ENCODE data around the gene SLC35F3. TPM values are rescaled to one million over a fixed set of nuclear protein-coding genes. Genes with fewer than 3 reads are reported as not detected.

SLC35F3 gene
- total and polyA plus RNA-seq, 9 of the 15 experiments (the other 6 are each of a cell fraction or from before 2014, with no cell fraction given) = 0.04 to 0.07 (median 0.04) TPM; not detected in 6

DNA sequence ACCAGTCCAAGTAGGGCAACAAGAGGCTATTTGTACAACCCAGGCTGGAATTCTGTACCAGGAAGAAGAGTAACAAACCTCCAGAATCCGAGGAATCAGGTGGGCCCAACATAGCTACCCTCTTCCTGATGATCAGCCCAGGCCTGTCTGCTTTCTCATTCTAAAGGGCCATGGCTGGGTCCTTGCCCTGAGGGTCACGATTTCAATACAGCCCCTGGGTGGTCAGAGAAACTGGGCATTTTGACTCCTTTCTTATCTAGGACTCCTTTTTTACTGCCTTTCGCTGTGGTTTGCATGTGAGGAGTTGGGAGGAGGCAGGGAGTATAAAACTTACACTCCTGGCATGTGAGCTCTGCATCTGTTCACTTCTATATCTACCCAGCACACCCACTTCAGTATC is 303.9 kb downstream of the SLC35F3 start:
- WGBS (ENCODE audit: insufficient coverage, low coverage, missing lambda C conversion rate) = 0% methylated on average over 3 of the region's 3 CpGs
- H3K27ac ChIP-seq (ENCODE audit: extremely low read depth, low read depth, low read length) = no peak overlapping the region
- H3K9me3 ChIP-seq (replicated peaks; ENCODE audit: control insufficient read depth, insufficient read depth, low read depth, low read length) = no peaks in the 10 kb centered on the region
- H4K20me1 ChIP-seq (replicated peaks; ENCODE audit: control insufficient read depth, insufficient read depth, low read length) = no peaks in the 10 kb centered on the region
- no peak overlapping the region for H3K9ac ChIP-seq (ENCODE audit: insufficient read depth in 1 of 2, low read depth in 2 of 2, low read length in 2 of 2)
- BruUV-seq (replicated peaks) = no TSS peak
- H3K9me1 ChIP-seq (ENCODE audit: control insufficient read depth, insufficient read depth, low read length) = no peaks in the 10 kb centered on the region
- no peak for DNase-seq (ENCODE audit: extremely low read depth in 1 of 4, low spot score in 3 of 4)
- in situ Hi-C loops (cut with MboI) (no loop called here), intact Hi-C loops (cut with micrococcal nuclease) (no loop called here)
- CTCF ChIA-PET (ENCODE audit: low intra/inter-chr PET ratio) = no interaction called here
- no peak overlapping the region for H3K4me3 ChIP-seq
- no peak for ATAC-seq
- H3K36me3 ChIP-seq (ENCODE audit: control insufficient read depth, insufficient read depth, low read length) = no peaks in the 10 kb centered on the region
- no peaks in the 10 kb centered on the region for H3K79me2 ChIP-seq (ENCODE audit: control insufficient read depth, insufficient read depth, low read length)
- POLR2A ChIA-PET = no interaction called here
- H2AFZ ChIP-seq (ENCODE audit: low read depth, low read length) = no peak overlapping the region
- H3K4me2 ChIP-seq (ENCODE audit: insufficient read depth, low read length) = no peak overlapping the region
- H3K4me1 ChIP-seq (replicated peaks in 1 of 2; ENCODE audit: control insufficient read depth in 2 of 2, insufficient read depth in 2 of 2, low read length in 2 of 2) = no peaks in the 10 kb centered on the region
- peaks cover 5 to 23% of the 10 kb centered on the region in 2 experiments; a peak in 4 of 5 replicates for H3K27me3 ChIP-seq (ENCODE audit: control insufficient read depth in 2 of 2, insufficient read depth in 2 of 2, low read length in 2 of 2)
- no peak for FAIRE-seq
- TF ChIP-seq ZNF12 (CRISPR knock-in tag; IDR thresholded peaks at IDR 0.05) = no peak
- TF ChIP-seq ZFX (CRISPR knock-in tag; IDR thresholded peaks at IDR 0.05) = no peak
- TF ChIP-seq, protein P1, sequence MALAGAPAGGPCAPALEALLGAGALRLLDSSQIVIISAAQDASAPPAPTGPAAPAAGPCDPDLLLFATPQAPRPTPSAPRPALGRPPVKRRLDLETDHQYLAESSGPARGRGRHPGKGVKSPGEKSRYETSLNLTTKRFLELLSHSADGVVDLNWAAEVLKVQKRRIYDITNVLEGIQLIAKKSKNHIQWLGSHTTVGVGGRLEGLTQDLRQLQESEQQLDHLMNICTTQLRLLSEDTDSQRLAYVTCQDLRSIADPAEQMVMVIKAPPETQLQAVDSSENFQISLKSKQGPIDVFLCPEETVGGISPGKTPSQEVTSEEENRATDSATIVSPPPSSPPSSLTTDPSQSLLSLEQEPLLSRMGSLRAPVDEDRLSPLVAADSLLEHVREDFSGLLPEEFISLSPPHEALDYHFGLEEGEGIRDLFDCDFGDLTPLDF (CRISPR knock-in tag; IDR thresholded peaks at IDR 0.05) = no peak
- no peak for TF ChIP-seq SAFB2 (IDR thresholded peaks at IDR 0.05; ENCODE audit: borderline replicate concordance, low read depth, low read length, severe bottlenecking)
- TF ChIP-seq FOXJ3 (CRISPR knock-in tag; IDR thresholded peaks at IDR 0.05) = no peak
- no peak for TF ChIP-seq BRF1 (IDR thresholded peaks at IDR 0.05; ENCODE audit: borderline replicate concordance, extremely low read depth, insufficient read length)
- TF ChIP-seq ZNF551 (CRISPR knock-in tag; IDR thresholded peaks at IDR 0.05) = no peak
- no peak for TF ChIP-seq BRD9 (IDR thresholded peaks at IDR 0.05; ENCODE audit: low read depth, partially characterized antibody)
- TF ChIP-seq, protein P2, sequence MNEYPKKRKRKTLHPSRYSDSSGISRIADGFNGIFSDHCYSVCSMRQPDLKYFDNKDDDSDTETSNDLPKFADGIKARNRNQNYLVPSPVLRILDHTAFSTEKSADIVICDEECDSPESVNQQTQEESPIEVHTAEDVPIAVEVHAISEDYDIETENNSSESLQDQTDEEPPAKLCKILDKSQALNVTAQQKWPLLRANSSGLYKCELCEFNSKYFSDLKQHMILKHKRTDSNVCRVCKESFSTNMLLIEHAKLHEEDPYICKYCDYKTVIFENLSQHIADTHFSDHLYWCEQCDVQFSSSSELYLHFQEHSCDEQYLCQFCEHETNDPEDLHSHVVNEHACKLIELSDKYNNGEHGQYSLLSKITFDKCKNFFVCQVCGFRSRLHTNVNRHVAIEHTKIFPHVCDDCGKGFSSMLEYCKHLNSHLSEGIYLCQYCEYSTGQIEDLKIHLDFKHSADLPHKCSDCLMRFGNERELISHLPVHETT (CRISPR knock-in tag; conservative IDR thresholded peaks at IDR 0.05 in 1 of 2, IDR thresholded peaks at IDR 0.05 in 1 of 2) = no peak
- TF ChIP-seq HNRNPH1 (optimal IDR thresholded peaks at IDR 0.05; ENCODE audit: low read depth, low read length) = no peak

All from K562 (cell line).